HEK293 (cell line): ENCODE data around the gene SARM1.

Experiments used
- ATF2 ChIP-seq: fragments of 450-650 bp; formaldehyde crosslinking; IDR thresholded peaks from 2 replicates; pipeline ENCODE4 v1.5.1; 2016; ENCODE audit warnings: missing biosample characterization, missing genetic modification characterization, low read depth
- BCL11A ChIP-seq: fragments of 450-650 bp; formaldehyde crosslinking; IDR thresholded peaks from 2 replicates; pipeline ENCODE4 v1.5.1; 2016; ENCODE audit warnings: low read depth, missing biosample characterization, missing genetic modification characterization
- BCL11B ChIP-seq: fragments of 450-650 bp; formaldehyde crosslinking; IDR thresholded peaks from 2 replicates; pipeline ENCODE4 v1.5.1; 2016; ENCODE audit warnings: low read depth, missing biosample characterization, missing genetic modification characterization
- MYNN ChIP-seq: fragments of 450-650 bp; formaldehyde crosslinking; IDR thresholded peaks from 2 replicates; pipeline ENCODE4 v1.5.1; 2016; ENCODE audit warnings: missing biosample characterization, missing genetic modification characterization, borderline replicate concordance
- PRDM6 ChIP-seq: fragments of 450-650 bp; formaldehyde crosslinking; IDR thresholded peaks from 2 replicates; pipeline ENCODE4 v1.5.1; 2017; ENCODE audit warnings: missing biosample characterization, missing genetic modification characterization
- SP2 ChIP-seq: fragments of 450-650 bp; formaldehyde crosslinking; IDR thresholded peaks from 2 replicates; pipeline ENCODE4 v1.5.1; 2016; ENCODE audit warnings: missing biosample characterization, missing genetic modification characterization
- ZBTB1 ChIP-seq: fragments of 450-650 bp; formaldehyde crosslinking; IDR thresholded peaks from 2 replicates; pipeline ENCODE4 v1.5.1; 2016; ENCODE audit warnings: missing biosample characterization, missing genetic modification characterization
- ZBTB49 ChIP-seq: fragments of 450-650 bp; formaldehyde crosslinking; IDR thresholded peaks from 2 replicates; pipeline ENCODE4 v1.5.1; 2016; ENCODE audit warnings: missing biosample characterization, missing genetic modification characterization, low read depth
- ZFP69B ChIP-seq: fragments of 450-650 bp; formaldehyde crosslinking; IDR thresholded peaks from 2 replicates; pipeline ENCODE4 v1.5.1; 2016; ENCODE audit warnings: missing biosample characterization, missing genetic modification characterization
- ZNF350 ChIP-seq: fragments of 450-650 bp; formaldehyde crosslinking; IDR thresholded peaks from 2 replicates; pipeline ENCODE4 v1.5.0; 2017; ENCODE audit warnings: missing biosample characterization, mild to moderate bottlenecking, missing genetic modification characterization
- ZNF366 ChIP-seq: fragments of 450-650 bp; formaldehyde crosslinking; conservative IDR thresholded peaks from 2 replicates; pipeline ENCODE4 v1.5.1; 2016; ENCODE audit warnings: missing biosample characterization, missing genetic modification characterization
- ZNF394 ChIP-seq: fragments of 450-650 bp; formaldehyde crosslinking; IDR thresholded peaks from 2 replicates; pipeline ENCODE4 v1.5.1; 2016; ENCODE audit warnings: missing biosample characterization, missing genetic modification characterization, mild to moderate bottlenecking, moderate library complexity, borderline replicate concordance
- ZNF501 ChIP-seq: fragments of 450-650 bp; formaldehyde crosslinking; IDR thresholded peaks from 2 replicates; pipeline ENCODE4 v1.5.1; 2016; ENCODE audit warnings: missing biosample characterization, missing genetic modification characterization
- ZNF513 ChIP-seq: fragments of 450-650 bp; IDR thresholded peaks from 2 replicates; pipeline ENCODE4 v1.5.1; 2018; ENCODE audit warnings: missing biosample characterization, missing genetic modification characterization
- ZNF544 ChIP-seq: fragments of 450-650 bp; formaldehyde crosslinking; IDR thresholded peaks from 2 replicates; pipeline ENCODE4 v1.5.0; 2017; ENCODE audit warnings: missing biosample characterization, missing genetic modification characterization
- ZNF548 ChIP-seq: fragments of 450-650 bp; formaldehyde crosslinking; IDR thresholded peaks from 2 replicates; pipeline ENCODE4 v1.5.1; 2016; ENCODE audit warnings: missing biosample characterization, missing genetic modification characterization
- ZNF596 ChIP-seq: fragments of 450-650 bp; IDR thresholded peaks from 2 replicates; pipeline ENCODE4 v1.5.0; 2018; ENCODE audit warnings: missing biosample characterization, mild to moderate bottlenecking, missing genetic modification characterization, moderate library complexity
- ZNF610 ChIP-seq: fragments of 450-650 bp; formaldehyde crosslinking; IDR thresholded peaks from 2 replicates; pipeline ENCODE4 v1.5.1; 2016; ENCODE audit warnings: missing biosample characterization, missing genetic modification characterization, borderline replicate concordance
- ZNF626 ChIP-seq: fragments of 450-650 bp; sonication (Bioruptor Pico); formaldehyde crosslinking; IDR thresholded peaks from 2 replicates; pipeline ENCODE4 v1.5.1; 2018; ENCODE audit warnings: missing biosample characterization, missing genetic modification characterization, inconsistent platforms
- ZNF654 ChIP-seq: fragments of 450-650 bp; formaldehyde crosslinking; IDR thresholded peaks from 2 replicates; pipeline ENCODE4 v1.5.1; 2016; ENCODE audit warnings: low read depth, missing biosample characterization, missing genetic modification characterization
- ZNF747 ChIP-seq: fragments of 450-650 bp; formaldehyde crosslinking; IDR thresholded peaks from 2 replicates; pipeline ENCODE4 v1.5.1; 2016; ENCODE audit warnings: missing biosample characterization, missing genetic modification characterization
- ZNF768 ChIP-seq: fragments of 450-650 bp; formaldehyde crosslinking; IDR thresholded peaks from 2 replicates; pipeline ENCODE4 v1.5.1; 2018; ENCODE audit warnings: missing biosample characterization, mild to moderate bottlenecking, missing genetic modification characterization
- ZNF830 ChIP-seq: fragments of 450-650 bp; IDR thresholded peaks from 2 replicates; pipeline ENCODE4 v1.5.0; 2018; ENCODE audit warnings: missing biosample characterization, missing genetic modification characterization, low read depth, mild to moderate bottlenecking, moderate library complexity
- ZSCAN16 ChIP-seq: fragments of 450-650 bp; formaldehyde crosslinking; IDR thresholded peaks from 2 replicates; pipeline ENCODE4 v1.5.1; 2016; ENCODE audit warnings: missing biosample characterization, missing genetic modification characterization
- ZSCAN30 ChIP-seq: fragments of 450-650 bp; IDR thresholded peaks from 2 replicates; pipeline ENCODE4 v1.5.1; 2018; ENCODE audit warnings: missing biosample characterization, mild to moderate bottlenecking, missing genetic modification characterization, moderate library complexity
- ZSCAN5A ChIP-seq: fragments of 450-650 bp; formaldehyde crosslinking; IDR thresholded peaks from 2 replicates; pipeline ENCODE4 v1.5.1; 2016; ENCODE audit warnings: missing biosample characterization, missing genetic modification characterization

The SARM1 gene

GRCh38 chr17:28371245-28372202 lies at the start of gene SARM1 (continued):
- TF ChIP-seq ZBTB49 (tag by site-specific recombination) (no peak), ZNF596 (tag by site-specific recombination) (no peak), ZNF513 (tag by site-specific recombination) (no peak), ZSCAN30 (0 out of 2 replicates have a peak, but pooled peaks have one; percentile 48), ZNF501 (peak; percentile 83), ZNF394 (tag by site-specific recombination) (peak; percentile 73; the same call in 1 of the 2 replicates), ZNF548 (tag by site-specific recombination) (no peak), MYNN (tag by site-specific recombination) (0 out of 2 replicates have a peak, but pooled peaks have one; percentile 28), ZSCAN16 (tag by site-specific recombination) (no peak), ZNF626 (tag by site-specific recombination) (no peak), ZSCAN5A (tag by site-specific recombination) (peak; percentile 63; the same call in 1 of the 2 replicates), BCL11A (tag by site-specific recombination) (no peak), ZFP69B (peak; percentile 86), PRDM6 (tag by site-specific recombination) (no peak), ZNF768 (no peak; the same call in 1 of the 2 replicates), ZNF350 (tag by site-specific recombination) (no peak), SP2 (tag by site-specific recombination) (peak; percentile 84), ZNF610 (tag by site-specific recombination) (no peak), ZNF830 (tag by site-specific recombination) (no peak), ZNF544 (tag by site-specific recombination) (no peak), ZNF366 (tag by site-specific recombination) (peak; percentile 95), ZNF747 (tag by site-specific recombination) (no peak), BCL11B (no peak), ATF2 (tag by site-specific recombination) (no peak), ZNF654 (tag by site-specific recombination) (no peak), ZBTB1 (no peak)
